Thoracic aorta (tissue), 2 donors: ENCODE data around the gene SSH2. TPM values are rescaled to one million over a fixed set of nuclear protein-coding genes. Genes with fewer than 3 reads are reported as not detected.
A peak's percentile ranks its signal among the peaks of the same experiment; 100 is the strongest.
"Not testable (repeated sequence)": the region's sequence is repeated elsewhere in the genome, so short reads cannot be mapped to it uniquely, and the experiment has no call there.

ENCODE experiments used
- ATAC-seq: fragments of 150-250 bp; one replicate; pipeline ENCODE4 v1.8.0; 2017; ENCODE audit warnings: low read depth; ENCODE audit not compliant: insufficient number of reproducible peaks, low FRiP score
- DNase-seq: peaks from one replicate; pipeline ENCODE4 v3.0.0-alpha.2; 2020; ENCODE audit warnings: low spot score
- H3K27ac ChIP-seq, 2 donors: fragments of 200-600 bp; sonication (generic); 1 replicate in 1 of 2; 2 replicates in 1 of 2; pipeline ENCODE4 v1.5.1; 2016; ENCODE audit warnings: mild to moderate bottlenecking in 2 of 2, moderate library complexity in 2 of 2
- H3K27me3 ChIP-seq: fragments of 200-600 bp; sonication (generic); replicated peaks from 2 replicates; pipeline ENCODE4 v1.6.0; 2016; ENCODE audit warnings: mild to moderate bottlenecking; ENCODE audit not compliant: insufficient read depth
- H3K36me3 ChIP-seq: fragments of 200-600 bp; sonication (generic); one replicate; pipeline ENCODE4 v1.5.1; 2016
- H3K4me1 ChIP-seq, 2 donors: fragments of 200-600 bp; sonication (generic); 1 replicate in 1 of 2; 2 replicates in 1 of 2; pipeline versions ENCODE4 v1.5.1 to v1.6.0; 2016; ENCODE audit warnings: low read depth in 2 of 2, mild to moderate bottlenecking in 1 of 2; ENCODE audit not compliant: control insufficient read depth in 1 of 2
- H3K4me3 ChIP-seq: fragments of 200-600 bp; sonication (generic); 2 replicates; pipeline ENCODE4 v1.5.1; 2016; ENCODE audit warnings: mild to moderate bottlenecking
- H3K9me3 ChIP-seq: fragments of 200-600 bp; sonication (generic); 2 replicates; pipeline ENCODE4 v1.5.1; 2016
- CTCF ChIP-seq: fragments of 200-600 bp; sonication (generic); IDR thresholded peaks from one replicate; pipeline ENCODE4 v1.5.1; 2019; ENCODE audit warnings: antibody characterized with exemption
- total RNA-seq, 2 donors: library from RNA; depleted of rRNA; stranded (reverse); fragments of >200 nt; gene quantifications; one replicate each; pipeline versions ENCODE4 v1.1.0 to v1.2.3, GENCODE V29; 2016

SSH2 gene
- total RNA-seq, 2 donors from 2014 or later = 31.5 to 33.2 TPM

DNA sequence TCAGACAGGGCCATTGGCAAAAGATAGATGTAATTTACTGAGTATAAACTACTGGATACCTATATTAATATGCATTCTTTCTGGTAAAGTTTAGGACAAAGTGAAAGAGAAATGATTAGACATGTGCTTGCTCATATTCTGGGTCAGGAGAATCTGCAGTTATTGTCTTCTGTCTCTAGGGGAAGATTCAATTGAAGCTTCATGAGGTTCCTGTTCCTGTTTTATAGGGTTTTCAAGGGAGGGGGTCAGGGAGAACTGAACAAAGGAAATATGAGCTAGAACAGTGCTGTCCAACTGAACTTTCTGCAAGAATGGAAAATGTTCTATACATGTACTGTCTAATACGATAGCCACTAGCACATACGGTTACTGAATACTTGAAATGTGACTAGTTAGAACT is 248.0 kb downstream of the SSH2 start:
- no peaks in the 10 kb centered on the region for H3K9me3 ChIP-seq
- no peaks in the 10 kb centered on the region for H3K27me3 ChIP-seq
- H3K36me3 ChIP-seq = no peaks in the 10 kb centered on the region
- ATAC-seq (no peak), DNase-seq (no peak)
- peaks cover 13 to 24% of the 10 kb centered on the region in 2 donors for H3K4me1 ChIP-seq
- peak overlapping the region in 1 of 2 donors; percentile 9 for H3K27ac ChIP-seq
- no peak overlapping the region for H3K4me3 ChIP-seq
- no peak for TF ChIP-seq CTCF

DNA sequence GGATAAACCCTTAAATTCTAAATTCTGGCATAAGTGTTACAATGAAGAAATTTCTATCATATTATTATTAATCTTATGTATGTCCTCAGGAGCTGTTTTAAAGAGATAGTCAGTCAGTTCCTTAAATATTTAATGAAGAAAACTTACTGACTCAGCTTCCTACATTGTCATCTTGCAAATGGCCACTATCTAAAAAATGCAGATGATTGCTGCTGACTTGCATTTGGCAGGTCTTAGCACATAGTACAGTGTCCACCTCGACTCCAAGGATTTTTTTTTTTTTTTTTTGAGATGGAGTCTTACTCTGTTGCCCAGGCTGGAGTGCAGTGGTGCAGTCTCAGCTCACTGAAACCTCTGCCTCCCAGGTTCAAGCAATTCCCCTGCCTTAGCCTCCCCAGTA is 252.2 kb downstream of the SSH2 start:
- H3K27me3 ChIP-seq = no peaks in the 10 kb centered on the region
- no peak overlapping the region for H3K4me3 ChIP-seq
- no peaks in the 10 kb centered on the region for H3K36me3 ChIP-seq
- peaks cover 16 to 26% of the 10 kb centered on the region in 2 donors for H3K4me1 ChIP-seq
- DNase-seq (no peak), ATAC-seq (no peak)
- H3K27ac ChIP-seq = peak overlapping the region in 1 of 2 donors; percentile 50
- H3K9me3 ChIP-seq = no peaks in the 10 kb centered on the region
- TF ChIP-seq CTCF = no peak

DNA sequence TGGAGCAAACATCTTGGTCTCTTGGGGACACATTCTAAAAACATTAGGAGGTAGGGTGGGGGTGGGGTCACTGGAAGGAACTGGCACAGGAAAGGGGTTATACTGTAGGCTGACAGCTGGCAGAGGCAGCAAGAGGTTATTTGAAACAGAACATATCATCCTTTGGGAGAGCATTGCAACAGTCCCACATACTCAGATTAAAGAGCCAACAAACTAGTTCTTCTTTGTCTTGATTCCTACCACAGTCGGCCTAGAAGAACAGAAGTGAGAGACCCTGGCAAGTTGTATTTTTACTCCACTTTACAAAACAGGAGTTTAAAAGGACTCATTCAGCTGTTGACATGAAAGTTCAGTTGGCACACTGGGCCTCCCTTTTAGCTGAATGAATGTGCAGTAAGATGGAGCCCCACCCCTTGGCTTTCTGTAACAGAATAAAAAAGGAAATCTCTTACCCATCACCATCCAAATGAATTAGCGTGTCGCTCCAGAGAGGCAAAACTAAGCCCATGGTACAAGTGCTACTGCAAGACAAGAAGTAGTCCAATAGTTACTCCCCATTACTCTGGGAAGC is 252.7 kb downstream of the SSH2 start:
- no peak for DNase-seq
- Histone ChIP-seq H3K27me3 (no peaks in the 10 kb centered on the region), H3K9me3 (no peaks in the 10 kb centered on the region), H3K4me3 (no peak overlapping the region), H3K36me3 (no peaks in the 10 kb centered on the region), H3K27ac (peak overlapping the region; percentile 9 to 50), H3K4me1 (peaks cover 11 to 26% of the 10 kb centered on the region in 2 donors)
- no peak for ATAC-seq
- TF ChIP-seq CTCF = no peak

DNA sequence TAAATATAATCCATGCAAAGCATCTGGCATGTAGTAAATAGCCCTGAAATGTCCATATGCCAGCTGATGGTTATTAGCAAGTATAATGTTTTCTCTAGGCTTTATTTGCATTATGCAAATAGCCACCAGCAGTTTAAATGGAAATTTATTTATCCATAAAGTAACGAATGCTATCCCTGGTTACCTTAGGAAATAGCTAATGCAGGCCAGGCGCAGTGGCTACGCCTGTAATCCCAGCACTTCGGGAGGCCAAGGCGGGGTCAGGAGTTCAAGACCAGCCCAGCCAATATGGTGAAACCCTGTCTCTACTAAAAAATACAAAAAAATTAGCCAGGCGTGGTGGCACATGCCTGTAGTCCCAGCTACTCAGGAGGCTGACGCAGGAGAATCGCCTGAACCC is 254.1 kb downstream of the SSH2 start:
- H3K36me3 ChIP-seq, H3K27ac ChIP-seq, H3K9me3 ChIP-seq, ATAC-seq, H3K4me3 ChIP-seq, DNase-seq, H3K27me3 ChIP-seq: not testable (repeated sequence)
- peaks cover 10 to 26% of the 10 kb centered on the region in 2 donors for H3K4me1 ChIP-seq

DNA sequence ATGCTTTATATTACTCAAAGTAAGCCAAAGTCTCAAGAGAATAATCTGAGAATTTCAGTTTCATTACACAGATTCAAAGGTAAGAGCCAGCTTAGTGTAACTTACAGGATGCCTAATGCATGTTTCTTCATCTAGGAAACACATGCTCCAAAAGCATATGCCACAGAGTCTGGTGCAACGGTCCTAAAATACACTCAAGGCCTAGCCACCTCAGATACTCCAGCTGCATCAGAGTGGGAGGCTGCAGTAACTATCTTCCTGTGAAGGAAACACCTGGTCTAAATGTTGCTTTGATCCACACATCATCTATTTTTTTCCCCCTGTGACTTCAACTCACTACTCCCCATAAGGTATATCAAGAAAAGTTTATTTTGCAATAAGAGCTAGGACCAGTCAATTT is 255.7 kb downstream of the SSH2 start:
- ATAC-seq (no peak), DNase-seq (no peak)
- no peak overlapping the region for H3K27ac ChIP-seq
- no peaks in the 10 kb centered on the region for H3K9me3 ChIP-seq
- H3K4me1 ChIP-seq = peaks cover 10 to 26% of the 10 kb centered on the region in 2 donors
- no peak overlapping the region for H3K4me3 ChIP-seq
- no peaks in the 10 kb centered on the region for H3K27me3 ChIP-seq
- peaks cover 5% of the 10 kb centered on the region for H3K36me3 ChIP-seq
- no peak for TF ChIP-seq CTCF

DNA sequence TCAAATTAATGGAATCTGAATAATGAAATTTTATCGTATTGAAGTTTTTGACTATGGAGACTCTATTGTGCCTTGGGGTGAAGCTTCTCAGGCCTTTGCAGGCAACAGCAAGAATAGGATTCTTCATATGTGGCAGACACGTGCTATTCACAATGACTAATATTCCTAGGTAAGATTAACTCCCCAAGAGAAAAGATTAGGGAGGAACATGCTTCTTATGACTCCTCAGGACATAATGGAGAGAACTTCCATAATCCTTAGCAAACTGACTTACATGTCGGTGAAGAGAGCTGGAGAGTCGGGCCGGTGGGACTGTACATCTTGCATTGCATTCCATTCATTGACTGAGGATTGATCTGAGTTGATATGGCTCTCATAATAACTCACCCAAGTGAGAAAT is 258.4 kb downstream of the SSH2 start:
- no peak for ATAC-seq

More for the DNA sequence above, 258.4 kb downstream of the SSH2 start:
- peaks cover 5% of the 10 kb centered on the region for H3K36me3 ChIP-seq
- H3K27ac ChIP-seq = no peak overlapping the region
- H3K9me3 ChIP-seq = no peaks in the 10 kb centered on the region
- H3K4me1 ChIP-seq = peaks cover under 1 to 9% of the 10 kb centered on the region in 2 donors
- no peak for TF ChIP-seq CTCF
- no peaks in the 10 kb centered on the region for H3K27me3 ChIP-seq
- H3K4me3 ChIP-seq = no peak overlapping the region
- DNase-seq = no peak
